T1000 (cell line): ENCODE data around the gene SPATA31E1.
"Not testable (repeated sequence)": the region's sequence is repeated elsewhere in the genome, so short reads cannot be mapped to it uniquely, and the experiment has no call there.

Source experiments
- DNase-seq: peaks from one replicate; lab custom pipeline; 2025; ENCODE audit warnings: mixed read lengths; lab: John Stamatoyannopoulos, UW

SPATA31E1 gene

GRCh38 chr9:87886210-87886932 lies 3.7 kb downstream of the SPATA31E1 start:
- DNase-seq: no peak

- no peak for DNase-seq
These were observed 4.3 kb downstream of the SPATA31E1 start for GRCh38 chr9:87886933-87887505.

- DNase-seq: no peak
These were observed 5.2 kb downstream of the SPATA31E1 start for GRCh38 chr9:87887661-87888480.

GRCh38 chr9:87888501-87888900 lies 5.8 kb downstream of the SPATA31E1 start:
- no peak for DNase-seq

GRCh38 chr9:87889065-87889881 lies 6.6 kb downstream of the SPATA31E1 start:
- DNase-seq: no peak

- no peak for DNase-seq
These were observed 7.2 kb downstream of the SPATA31E1 start for GRCh38 chr9:87889882-87890252.

GRCh38 chr9:87890837-87891236 lies 8.2 kb downstream of the SPATA31E1 start:
- DNase-seq: no peak

- DNase-seq: no peak
These were observed 9.1 kb downstream of the SPATA31E1 start for GRCh38 chr9:87891754-87892153.

GRCh38 chr9:87892956-87893355 lies 10.3 kb downstream of the SPATA31E1 start:
- no peak for DNase-seq

GRCh38 chr9:87894998-87895625 lies 12.4 kb downstream of the SPATA31E1 start:
- DNase-seq: no peak

- no peak for DNase-seq
These were observed 14.2 kb downstream of the SPATA31E1 start for GRCh38 chr9:87896891-87897290.

GRCh38 chr9:87898151-87898550 lies 15.5 kb downstream of the SPATA31E1 start:
- DNase-seq: no peak

GRCh38 chr9:87902371-87902770 lies 19.7 kb downstream of the SPATA31E1 start:
- DNase-seq: not testable (repeated sequence)

GRCh38 chr9:87909310-87910041 lies 26.8 kb downstream of the SPATA31E1 start:
- DNase-seq: no peak

- no peak for DNase-seq
These were observed 28.1 kb downstream of the SPATA31E1 start for GRCh38 chr9:87910821-87911220.

GRCh38 chr9:87917662-87918061 lies 35.0 kb downstream of the SPATA31E1 start, which contains the start of gene SPATA31C1:
Gene SPATA31C1, plus strand, starts transcription at chr9:87917962.
- not testable (repeated sequence) for DNase-seq

GRCh38 chr9:87919013-87919412 lies 36.3 kb downstream of the SPATA31E1 start:
- DNase-seq: not testable (repeated sequence)

GRCh38 chr9:87921561-87921960 lies 38.9 kb downstream of the SPATA31E1 start:
- DNase-seq: not testable (repeated sequence)

- DNase-seq: not testable (repeated sequence)
These were observed 40.3 kb downstream of the SPATA31E1 start for GRCh38 chr9:87923012-87923411.

- DNase-seq: not testable (repeated sequence)
These were observed 42.2 kb downstream of the SPATA31E1 start for GRCh38 chr9:87924851-87925250.

GRCh38 chr9:87929152-87929551 lies 46.5 kb downstream of the SPATA31E1 start:
- not testable (repeated sequence) for DNase-seq
